Stimulated activated CD4-positive, alpha-beta T cell treated with anti-CD3 and anti-CD28 coated beads, TNF-alpha, amount 100 ng/mL, for 24 hours (primary cell): Measurements from ENCODE around the gene DDOST.

ENCODE experiments used
- DNase-seq, 3 experiments: peaks; one replicate each; pipeline ENCODE4 v3.0.0-alpha.2; 2020; ENCODE audit warnings: low read depth in 3 of 3

Gene DDOST

DNA sequence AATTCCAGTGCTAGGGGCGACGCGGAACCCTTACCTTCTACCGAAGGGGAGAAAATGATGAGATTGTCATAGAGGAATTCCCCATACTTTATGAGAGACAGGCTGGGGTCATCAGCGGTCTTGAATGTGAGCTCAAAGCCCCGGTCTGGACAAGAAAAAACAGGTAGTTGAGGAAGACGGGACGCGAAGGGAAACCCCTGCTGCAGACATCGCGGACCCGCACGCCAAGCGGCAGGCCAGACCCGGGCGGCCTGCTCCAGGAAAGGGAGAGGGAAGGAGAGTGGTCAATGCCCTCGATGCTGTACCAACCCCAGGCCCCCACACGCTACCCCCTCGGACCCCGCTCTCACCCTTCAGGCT is 342 bp downstream of the DDOST start:
- DNase-seq, result no peak

DNA sequence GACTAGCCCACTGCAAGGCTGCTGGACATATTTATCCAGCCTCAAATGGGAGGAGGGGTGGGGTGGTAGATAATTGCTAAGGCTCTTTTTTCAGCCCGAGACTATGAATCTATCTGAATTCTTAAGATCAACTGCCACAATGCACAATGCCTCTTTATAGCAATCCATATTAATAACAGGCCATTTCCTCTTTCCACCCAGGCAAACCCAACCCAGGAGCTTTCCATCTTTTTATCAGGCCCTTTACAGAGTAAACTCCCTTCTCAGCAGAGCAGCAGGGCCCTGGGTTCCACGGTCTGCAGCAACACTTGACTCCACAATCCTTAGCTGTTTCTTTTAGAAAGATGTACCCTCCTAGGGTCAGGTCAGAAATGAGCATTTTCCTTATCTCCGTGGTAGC is 806 bp downstream of the DDOST start:
- DNase-seq, result no peak

DNA sequence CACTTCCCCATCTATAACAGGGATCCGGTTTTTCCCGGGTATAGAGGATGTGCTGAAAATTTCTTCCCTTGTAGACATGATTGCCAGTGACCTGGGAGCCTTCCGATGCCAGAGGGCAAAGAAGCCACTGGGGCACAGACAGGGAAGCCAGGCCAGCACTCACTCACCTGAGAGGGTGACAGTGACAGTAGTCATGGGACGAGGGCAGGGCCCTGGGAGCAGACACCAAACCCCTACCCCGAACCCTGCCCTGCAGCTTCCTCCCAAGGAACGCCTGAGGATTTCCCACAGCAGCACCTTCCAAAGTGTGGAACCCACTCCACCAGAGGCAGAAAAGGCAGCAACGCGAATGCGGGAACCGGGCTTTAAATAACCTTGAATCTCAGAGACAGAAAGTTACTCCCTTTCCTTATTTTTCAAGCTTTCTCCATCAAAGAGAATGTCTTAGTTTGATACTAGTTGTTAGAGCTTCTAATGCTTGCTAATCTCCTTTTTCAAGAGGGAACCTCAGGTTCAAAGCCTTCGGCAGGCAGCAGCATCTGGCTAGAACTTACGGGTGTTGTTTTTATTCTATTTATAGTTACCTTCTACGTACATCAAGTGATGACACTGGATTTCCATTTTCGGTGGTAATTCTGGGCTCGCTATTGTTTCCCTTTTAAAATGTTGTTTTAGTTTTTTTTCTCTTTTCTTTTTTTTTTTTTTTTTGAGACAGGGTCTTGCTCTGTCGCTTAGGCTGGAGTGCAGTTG is 2.8 kb downstream of the DDOST start:
- DNase-seq, result no peak

DNA sequence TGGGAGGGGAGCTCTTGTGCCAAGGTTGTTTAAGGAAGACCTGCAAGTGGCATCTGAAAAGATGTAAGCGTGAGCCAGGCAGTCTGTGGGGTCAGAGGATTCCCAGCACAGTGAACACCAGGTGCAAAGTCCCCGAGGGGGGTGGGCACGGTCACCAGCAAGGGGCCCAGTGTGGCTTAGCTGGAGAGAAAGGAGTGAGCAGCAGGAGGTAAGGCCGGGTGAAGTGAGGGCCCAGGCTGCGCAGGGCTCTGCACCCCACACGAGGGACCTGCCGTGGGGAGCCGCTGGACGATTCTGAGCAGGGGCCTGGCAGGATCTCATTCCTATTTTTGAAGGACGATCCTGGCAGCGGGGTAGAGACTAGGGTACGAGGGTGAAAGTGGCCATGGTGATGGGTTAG is 4.1 kb downstream of the DDOST start:
- DNase-seq, result no peak

DNA sequence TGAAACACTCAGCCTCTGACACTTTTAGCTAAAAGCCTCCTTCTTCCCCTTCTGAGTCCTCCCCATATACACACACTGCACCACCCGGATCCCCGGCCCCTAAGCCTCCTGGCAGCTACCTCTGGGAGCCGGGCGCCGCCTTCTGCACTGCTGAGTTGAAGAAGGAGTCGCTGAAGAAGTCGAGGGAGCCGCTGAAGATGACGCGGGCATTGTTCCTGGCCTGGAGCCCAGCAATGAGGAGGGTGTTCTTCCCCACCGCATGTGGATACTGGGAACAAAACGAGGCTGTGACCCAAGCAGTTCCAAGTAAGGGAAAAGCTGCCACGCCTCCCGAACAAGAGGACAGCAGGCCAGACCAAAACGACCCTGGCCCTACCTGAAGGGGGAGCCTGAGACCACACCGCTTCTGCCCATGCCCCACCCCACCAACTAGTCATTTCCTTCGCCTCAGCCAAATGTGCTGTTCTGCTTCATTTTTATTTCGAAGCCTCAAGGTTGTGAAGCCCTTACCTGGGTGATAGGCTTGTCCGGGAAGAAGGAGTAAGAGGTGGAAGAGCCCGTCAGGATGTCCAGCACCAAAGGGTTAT is 7.0 kb downstream of the DDOST start:
- DNase-seq, result no peak

DNA sequence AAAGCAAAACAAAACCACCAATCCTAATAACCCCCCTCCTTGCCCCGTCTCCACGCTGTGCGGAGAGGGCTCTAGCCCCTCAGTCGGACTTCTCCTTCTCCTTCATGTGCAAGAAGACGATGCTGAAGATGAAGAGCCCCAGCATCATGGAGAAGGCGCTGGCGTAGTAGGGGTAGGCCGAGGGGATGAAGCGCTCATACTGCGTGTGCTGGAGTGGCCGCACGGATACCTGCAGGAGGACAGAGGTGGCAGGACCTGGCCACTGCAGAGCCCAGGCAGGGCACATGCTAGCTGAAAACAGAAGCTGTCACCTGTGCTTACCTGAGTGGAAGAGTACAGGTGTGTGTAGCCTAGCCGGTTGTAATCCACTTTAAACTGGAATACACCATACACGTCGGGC is 8.9 kb downstream of the DDOST start:
- DNase-seq, result no peak

DNA sequence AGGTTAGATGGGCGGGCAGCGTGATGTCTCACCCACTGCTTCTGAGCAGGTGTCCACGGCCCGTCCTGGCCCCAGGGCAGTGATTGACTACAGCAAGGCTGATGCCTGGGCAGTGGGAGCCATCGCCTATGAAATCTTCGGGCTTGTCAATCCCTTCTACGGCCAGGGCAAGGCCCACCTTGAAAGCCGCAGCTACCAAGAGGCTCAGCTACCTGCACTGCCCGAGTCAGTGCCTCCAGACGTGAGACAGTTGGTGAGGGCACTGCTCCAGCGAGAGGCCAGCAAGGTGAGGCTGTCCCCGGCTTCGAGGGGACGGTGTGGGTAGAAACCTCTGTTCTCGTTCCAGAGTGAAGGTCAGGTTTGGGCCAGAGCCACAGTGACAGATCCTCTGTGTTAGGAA is 12.2 kb downstream of the DDOST start:
- no peak for DNase-seq

DNA sequence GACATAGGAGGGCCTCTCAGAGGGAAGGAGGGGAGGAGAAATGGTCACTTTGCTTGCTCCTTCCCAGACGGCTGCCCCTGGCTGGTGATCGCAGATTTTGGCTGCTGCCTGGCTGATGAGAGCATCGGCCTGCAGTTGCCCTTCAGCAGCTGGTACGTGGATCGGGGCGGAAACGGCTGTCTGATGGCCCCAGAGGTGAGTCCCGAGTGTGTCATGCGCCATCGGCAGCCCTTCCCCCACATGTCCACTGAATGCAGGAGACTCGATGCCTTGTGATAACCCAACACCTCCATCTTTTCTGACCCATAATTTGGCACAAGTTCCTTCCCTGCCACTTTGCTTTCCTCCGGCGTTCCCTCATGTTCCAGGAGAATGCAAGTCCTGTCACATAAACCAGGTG is 12.7 kb downstream of the DDOST start:
- no peak for DNase-seq

DNA sequence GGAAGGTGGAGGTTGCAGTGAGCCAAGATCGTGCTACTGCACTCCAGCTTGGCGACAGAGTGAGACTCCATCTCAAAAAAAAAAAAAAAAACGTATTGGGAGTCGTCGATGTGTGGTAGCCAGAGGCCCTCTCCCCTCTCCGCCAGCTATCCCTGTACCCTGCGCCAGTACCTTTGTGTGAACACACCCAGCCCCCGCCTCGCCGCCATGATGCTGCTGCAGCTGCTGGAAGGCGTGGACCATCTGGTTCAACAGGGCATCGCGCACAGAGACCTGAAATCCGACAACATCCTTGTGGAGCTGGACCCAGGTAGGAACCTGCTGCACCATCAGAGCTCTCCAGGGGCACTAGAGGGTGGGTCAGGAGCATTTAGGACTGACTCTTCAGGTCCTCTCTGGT is 15.8 kb downstream of the DDOST start:
- DNase-seq, result no peak

DNA sequence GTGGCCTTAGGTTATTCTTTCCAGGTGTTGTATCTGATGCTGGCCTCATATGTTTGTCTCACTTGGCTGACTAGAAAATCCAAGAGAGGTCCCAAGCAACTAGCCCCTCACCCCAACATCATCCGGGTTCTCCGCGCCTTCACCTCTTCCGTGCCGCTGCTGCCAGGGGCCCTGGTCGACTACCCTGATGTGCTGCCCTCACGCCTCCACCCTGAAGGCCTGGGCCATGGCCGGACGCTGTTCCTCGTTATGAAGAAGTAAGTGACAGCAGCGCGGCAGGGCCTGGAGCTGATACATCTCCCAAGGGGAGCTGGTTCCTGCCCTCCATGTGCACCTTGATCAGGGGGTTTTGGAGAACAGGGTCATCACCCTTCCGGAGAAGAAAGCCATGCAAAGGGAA is 16.8 kb downstream of the DDOST start:
- no peak for DNase-seq

DNA sequence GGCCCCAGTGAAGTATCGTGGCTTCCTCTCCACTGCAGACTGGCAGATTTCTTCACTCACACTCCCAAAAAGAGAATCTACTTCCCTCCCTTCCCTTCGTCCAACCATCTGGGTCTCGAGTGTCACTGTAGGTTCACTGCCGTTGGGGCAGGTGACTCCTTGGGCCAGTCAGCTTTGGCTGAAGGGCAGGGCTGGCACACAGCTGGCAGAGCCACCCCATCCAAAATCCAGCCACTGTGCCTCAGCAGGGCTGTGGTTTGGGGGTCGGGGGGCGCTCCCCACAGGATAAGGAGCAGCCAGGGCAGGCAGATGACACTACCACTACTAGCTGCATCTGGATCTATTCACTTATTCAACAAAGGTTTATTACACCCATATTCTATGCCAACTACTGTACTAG is 18.1 kb downstream of the DDOST start:
- DNase-seq, result no peak

DNA sequence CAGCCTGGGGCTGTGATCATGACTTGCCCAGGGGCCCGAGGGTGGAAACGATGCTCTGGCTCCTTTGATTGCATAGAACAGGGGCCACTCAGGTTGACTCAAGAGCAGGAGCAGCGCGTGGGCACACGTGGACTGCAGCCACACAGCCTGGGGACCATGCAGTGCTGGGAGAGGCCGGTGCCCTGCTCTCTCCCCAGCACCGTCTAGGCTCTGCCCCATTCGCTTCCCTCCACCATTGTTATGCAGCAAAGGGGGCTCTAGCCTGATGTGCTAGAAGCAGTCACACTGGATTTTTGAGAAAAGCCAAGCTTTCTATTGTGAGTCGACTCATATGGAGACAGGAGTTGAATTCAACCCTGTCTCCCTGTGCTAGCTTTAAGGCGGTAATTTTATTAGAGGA is 19.2 kb downstream of the DDOST start:
- DNase-seq, result no peak

DNA sequence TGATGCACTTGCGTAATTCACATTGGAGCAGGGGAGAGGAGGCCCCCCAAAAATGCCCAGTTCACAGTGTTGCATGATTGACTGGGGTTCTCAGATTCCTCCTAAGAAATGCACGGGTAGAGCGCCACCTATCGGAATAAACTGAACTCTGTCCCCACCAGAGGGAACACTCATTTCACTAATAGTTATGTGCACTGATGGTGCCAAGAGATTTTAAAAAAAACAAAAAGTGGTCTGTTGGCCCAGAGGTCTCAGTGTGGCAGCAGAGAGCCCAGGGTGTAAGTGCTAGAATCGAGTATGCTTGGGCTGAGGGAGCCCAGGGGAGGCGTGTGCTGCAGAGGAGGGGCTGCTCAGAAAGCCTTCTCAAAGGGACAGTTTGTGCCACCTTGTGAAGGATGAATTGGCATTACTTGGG is 21.0 kb downstream of the DDOST start:
- peak; percentile 21 to 43 (median 32) for DNase-seq

DNA sequence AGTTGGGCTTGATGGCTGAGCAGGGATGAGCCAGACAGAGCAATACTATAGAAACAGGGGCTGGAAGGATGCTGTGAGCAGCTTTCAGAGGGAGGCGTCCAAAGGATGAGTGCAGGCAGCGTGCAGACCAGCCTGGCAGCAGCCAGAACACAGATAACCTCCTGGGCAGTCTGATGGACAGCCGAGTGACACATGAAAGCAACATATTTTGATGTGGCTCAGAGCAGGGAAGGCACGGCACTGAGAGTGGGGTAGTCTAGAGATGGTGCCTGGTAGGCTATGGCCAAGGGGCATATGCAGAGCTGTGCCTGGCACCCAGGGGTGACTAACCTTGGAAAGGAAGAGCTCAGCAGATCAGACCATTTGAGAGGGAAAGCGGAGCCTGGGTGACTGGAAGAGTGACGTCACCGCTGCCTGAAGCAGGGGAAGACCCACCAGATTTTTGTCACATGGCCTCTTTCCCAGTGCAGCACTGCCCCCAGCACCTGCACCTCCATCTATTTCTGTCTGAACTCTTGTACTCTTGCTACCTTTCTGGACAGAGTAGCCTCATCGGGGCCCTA is 24.3 kb downstream of the DDOST start:
- DNase-seq, result no peak

DNA sequence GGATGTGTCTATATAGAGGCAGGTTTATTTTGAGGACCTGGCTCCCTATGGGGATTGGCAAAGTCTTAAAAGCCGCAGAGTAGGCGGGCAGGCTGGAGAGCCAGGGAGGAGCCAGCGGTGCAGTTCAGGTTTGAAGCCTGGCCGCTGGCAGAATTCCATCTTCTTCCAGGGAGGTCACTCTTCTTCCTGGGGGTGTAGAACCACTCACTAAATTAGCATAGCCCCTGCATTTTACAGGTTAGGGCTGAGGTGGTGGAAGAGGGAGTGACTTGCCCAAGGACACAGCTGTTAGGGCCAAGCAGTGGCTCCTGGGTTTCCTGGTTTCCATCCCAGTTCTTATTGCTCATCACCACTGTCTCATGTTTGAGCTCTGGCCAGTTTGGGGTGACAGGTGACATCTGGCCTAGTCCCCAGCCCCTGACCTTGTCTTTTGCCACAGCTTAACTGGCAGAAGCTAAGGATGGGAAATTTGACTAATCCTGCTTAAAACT is 26.5 kb downstream of the DDOST start:
- DNase-seq, result no peak

DNA sequence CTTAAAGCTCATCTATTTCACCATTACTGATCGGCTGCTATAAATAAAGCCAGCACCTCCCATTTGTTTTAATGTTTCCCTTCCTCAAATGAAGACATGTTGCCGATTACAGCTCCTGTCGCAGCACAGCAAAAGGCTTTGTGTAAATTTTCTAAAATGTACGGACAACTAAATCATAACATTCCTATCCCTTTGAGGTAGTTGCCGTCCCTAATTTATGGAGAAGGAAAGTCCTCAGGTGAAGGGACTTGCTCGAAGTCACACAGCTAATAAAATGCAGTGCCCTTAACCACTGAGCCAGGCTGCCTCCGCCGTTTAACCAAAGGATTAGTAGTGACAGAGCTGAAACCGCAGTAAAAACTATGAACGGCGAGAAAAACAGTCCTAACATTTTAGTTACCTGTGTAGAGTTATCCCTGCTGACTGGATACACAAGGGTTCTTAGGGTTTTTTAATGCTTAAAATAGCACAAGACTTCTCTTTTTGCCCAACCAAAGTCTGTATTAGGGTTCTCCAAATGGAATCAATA is 27.0 kb downstream of the DDOST start:
- no peak for DNase-seq

DNA sequence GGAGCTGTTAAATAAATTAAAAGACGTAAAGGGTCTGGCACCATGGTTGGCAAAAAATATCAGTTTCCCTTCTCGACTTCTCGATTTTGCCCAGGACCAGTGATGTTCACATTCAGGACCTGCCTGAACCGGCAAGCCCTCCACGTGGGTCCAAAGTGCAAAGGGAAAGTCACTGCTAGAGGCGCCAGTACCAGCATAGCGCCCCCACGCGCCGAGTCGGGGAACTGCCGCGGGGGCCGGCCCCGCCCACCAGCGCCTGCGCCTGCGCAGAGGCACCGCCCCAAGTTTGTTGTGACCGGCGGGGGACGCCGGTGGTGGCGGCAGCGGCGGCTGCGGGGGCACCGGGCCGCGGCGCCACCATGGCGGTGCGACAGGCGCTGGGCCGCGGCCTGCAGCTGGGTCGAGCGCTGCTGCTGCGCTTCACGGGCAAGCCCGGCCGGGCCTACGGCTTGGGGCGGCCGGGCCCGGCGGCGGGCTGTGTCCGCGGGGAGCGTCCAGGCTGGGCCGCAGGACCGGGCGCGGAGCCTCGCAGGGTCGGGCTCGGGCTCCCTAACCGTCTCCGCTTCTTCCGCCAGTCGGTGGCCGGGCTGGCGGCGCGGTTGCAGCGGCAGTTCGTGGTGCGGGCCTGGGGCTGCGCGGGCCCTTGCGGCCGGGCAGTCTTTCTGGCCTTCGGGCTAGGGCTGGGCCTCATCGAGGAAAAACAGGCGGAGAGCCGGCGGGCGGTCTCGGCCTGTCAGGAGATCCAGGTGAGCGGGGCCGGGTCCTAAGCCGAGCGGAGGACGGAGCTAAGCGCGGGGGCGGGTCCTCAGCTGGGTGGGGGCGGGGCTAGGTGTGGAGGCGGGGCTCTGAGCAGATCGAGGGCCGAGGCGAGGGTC is 27.7 kb downstream of the DDOST start, which contains the start of gene PINK1:
Gene PINK1 (plus strand): TSS at position 269 of the 875 bp plus-strand sequence. CDS start 91 bp downstream, at position 360.
- DNase-seq, result peak; percentile 71 to 84 (median 73)

DNA sequence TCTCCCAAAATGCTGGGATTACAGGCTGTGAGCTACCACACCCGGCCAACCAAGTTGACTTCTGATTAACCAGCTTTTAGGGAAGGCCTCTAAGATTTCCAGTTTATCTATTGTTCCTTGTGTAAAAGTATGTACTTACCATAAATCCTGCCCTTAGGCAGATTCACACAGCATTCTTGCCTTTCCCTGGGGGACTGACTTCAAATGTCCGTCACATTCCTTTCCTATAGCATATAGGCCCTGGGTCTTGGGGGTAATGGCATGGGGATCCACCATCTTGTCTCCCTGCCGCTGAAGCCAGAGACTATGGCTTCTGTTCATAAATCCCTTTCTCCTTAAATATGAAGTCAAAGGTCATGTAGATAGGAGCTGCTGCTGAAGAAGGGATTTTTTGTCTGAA is 28.8 kb downstream of the DDOST start:
- no peak for DNase-seq

DNA sequence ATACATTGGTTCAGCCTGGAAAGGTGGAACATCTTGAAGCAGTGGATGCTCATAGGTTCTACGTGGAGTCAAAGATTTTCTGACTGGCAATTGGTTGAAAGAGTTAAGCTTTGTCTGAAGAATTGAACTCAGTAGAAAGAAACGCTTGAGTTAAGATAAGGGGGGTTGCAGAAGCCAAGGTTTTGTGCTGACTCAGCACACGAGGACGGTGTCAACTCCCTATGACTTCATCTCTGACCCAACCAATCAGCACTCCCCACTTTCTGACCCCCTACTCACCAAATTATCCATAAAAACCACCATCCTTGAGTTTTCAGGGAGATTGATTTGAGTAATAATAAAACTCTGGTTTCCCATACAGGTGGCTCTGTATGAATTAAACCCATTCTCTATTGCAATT is 30.4 kb downstream of the DDOST start:
- DNase-seq, result no peak

DNA sequence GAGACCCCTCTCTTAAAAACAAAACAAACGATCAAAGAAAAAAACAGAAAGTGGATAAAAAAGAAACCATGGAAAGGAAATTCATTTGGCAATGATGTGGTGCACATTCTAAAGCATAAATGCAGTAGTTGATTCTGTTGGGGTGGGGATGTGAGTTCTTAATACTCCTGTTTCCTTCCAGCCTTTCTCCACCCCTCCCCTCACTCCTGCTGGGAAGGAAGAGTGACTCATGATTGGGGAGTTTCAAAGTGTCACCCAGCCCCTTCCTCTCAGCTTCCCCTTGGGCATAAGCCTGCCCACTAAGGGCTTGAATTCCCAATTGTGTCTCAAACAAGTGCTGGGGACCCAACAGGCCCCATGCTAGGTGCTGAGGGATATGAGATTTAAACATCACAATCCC is 34.6 kb downstream of the DDOST start:
- DNase-seq, result no peak

DNA sequence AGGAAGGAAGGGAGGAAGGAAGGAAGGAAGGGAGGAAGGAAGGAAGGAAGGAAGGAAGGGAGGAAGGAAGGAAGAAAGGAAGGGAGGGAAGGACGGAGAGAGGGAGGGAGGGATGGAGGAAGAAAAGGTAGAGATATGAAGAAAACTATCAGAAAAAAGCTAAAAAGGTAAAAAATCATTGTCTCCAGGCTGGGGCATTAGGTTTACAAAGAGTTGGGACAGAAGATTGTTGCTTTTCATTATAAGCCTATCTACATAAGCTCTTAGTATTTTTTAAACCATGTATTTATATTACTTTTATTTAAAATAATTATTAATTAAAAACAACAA is 35.1 kb downstream of the DDOST start:
- DNase-seq, result no peak
